ENCODE measurements around the gene RYR2.

DNA sequence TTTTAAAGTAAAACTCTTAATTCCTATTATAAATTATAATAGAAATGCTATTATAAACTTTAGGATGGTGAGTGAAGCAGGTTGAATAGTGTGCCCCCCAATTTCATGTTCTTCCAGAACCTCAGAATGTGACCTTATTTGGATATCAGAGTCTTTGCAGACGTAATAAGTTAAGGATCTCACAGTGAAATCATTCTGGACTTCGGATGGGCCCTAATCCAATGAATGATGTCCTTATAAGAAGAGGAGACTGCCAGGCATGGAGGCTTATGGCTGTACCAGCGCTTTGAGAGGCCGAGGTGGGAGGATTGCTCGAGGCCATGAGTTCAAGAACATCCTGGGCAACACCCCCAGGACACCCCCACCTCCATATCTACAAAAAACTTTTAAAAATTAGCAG is 28.4 kb upstream of the RYR2 start:
- TF ChIP-seq, protein P1, sequence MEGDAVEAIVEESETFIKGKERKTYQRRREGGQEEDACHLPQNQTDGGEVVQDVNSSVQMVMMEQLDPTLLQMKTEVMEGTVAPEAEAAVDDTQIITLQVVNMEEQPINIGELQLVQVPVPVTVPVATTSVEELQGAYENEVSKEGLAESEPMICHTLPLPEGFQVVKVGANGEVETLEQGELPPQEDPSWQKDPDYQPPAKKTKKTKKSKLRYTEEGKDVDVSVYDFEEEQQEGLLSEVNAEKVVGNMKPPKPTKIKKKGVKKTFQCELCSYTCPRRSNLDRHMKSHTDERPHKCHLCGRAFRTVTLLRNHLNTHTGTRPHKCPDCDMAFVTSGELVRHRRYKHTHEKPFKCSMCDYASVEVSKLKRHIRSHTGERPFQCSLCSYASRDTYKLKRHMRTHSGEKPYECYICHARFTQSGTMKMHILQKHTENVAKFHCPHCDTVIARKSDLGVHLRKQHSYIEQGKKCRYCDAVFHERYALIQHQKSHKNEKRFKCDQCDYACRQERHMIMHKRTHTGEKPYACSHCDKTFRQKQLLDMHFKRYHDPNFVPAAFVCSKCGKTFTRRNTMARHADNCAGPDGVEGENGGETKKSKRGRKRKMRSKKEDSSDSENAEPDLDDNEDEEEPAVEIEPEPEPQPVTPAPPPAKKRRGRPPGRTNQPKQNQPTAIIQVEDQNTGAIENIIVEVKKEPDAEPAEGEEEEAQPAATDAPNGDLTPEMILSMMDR (IDR thresholded peaks at IDR 0.05): no peak
- no peak for TF ChIP-seq POLR2A (IDR thresholded peaks at IDR 0.05)
